ENCODE results near the gene SLC2A5. TPM values are rescaled to one million over a fixed set of nuclear protein-coding genes. Genes with fewer than 3 reads are reported as not detected.

The SLC2A5 gene
- total and polyA plus RNA-seq, 9 of the 15 experiments (the other 6 are each of a cell fraction or from before 2014, with no cell fraction given) = 0.08 TPM; not detected in 8

GRCh38 chr1:9097947-9098705 is 28.7 kb upstream of the SLC2A5 start (continued):
- TF ChIP-seq POU5F1 (IDR thresholded peaks at IDR 0.05; ENCODE audit: borderline replicate concordance, low read depth, low read length, partially characterized antibody) (no peak), ERF (CRISPR knock-in tag; IDR thresholded peaks at IDR 0.05) (no peak), NFATC3 (IDR thresholded peaks at IDR 0.05) (no peak), ZNF311 (CRISPR knock-in tag; IDR thresholded peaks at IDR 0.05) (no peak), RFX5 (IDR thresholded peaks at IDR 0.05; ENCODE audit: low read depth, low read length) (no peak), MECOM (CRISPR knock-in tag; IDR thresholded peaks at IDR 0.05) (no peak)

GRCh38 chr1:9095818-9096217 is 26.4 kb upstream of the SLC2A5 start:
- Histone ChIP-seq H3K79me2 (ENCODE audit: control insufficient read depth, insufficient read depth, low read length) (no peaks in the 10 kb centered on the region), H3K9me3 (replicated peaks; ENCODE audit: control insufficient read depth, insufficient read depth, low read depth, low read length) (peaks cover 5% of the 10 kb centered on the region), H3K4me3 (no peak overlapping the region), H3K27me3 (ENCODE audit: control insufficient read depth in 2 of 2, insufficient read depth in 2 of 2, low read length in 2 of 2) (peaks cover 16 to 43% of the 10 kb centered on the region in 2 experiments; a peak in 3 of 5 replicates), H3K9ac (ENCODE audit: insufficient read depth in 1 of 2, low read depth in 2 of 2, low read length in 2 of 2) (no peak overlapping the region), H3K4me1 (replicated peaks in 1 of 2; ENCODE audit: control insufficient read depth in 2 of 2, insufficient read depth in 2 of 2, low read length in 2 of 2) (no peaks in the 10 kb centered on the region; a peak in 1 of 5 replicates), H4K20me1 (replicated peaks; ENCODE audit: control insufficient read depth, insufficient read depth, low read length) (no peaks in the 10 kb centered on the region), H3K4me2 (ENCODE audit: insufficient read depth, low read length) (no peak overlapping the region), H3K9me1 (ENCODE audit: control insufficient read depth, insufficient read depth, low read length) (no peaks in the 10 kb centered on the region), H2AFZ (ENCODE audit: low read depth, low read length) (no peak overlapping the region), H3K36me3 (ENCODE audit: control insufficient read depth, insufficient read depth, low read length) (no peaks in the 10 kb centered on the region), H3K27ac (ENCODE audit: extremely low read depth, low read depth, low read length) (no peak overlapping the region)
- in situ Hi-C loops (cut with MboI) = loop anchor here (5.0 kb wide), 1 partner anchor 79 kb away; no protein-coding TSS in a partner anchor
- CTCF ChIA-PET (ENCODE audit: low intra/inter-chr PET ratio) = no interaction called here
- intact Hi-C loops (cut with micrococcal nuclease) = no loop called here
- BruUV-seq (replicated peaks) = no TSS peak
- DNase-seq (ENCODE audit: extremely low read depth in 1 of 4, low spot score in 3 of 4) = no peak
- no peak for ATAC-seq
- POLR2A ChIA-PET = interaction anchor here (0.7 kb wide), 1 partner anchor 45 kb away, joined by 3 read pairs; no protein-coding TSS in a partner anchor
- no peak for FAIRE-seq
- WGBS (ENCODE audit: insufficient coverage, low coverage, missing lambda C conversion rate) = 0% methylated on average over 2 of the region's 2 CpGs
- TF ChIP-seq PHB (CRISPR knock-in tag; IDR thresholded peaks at IDR 0.05) = no peak
- peak; percentile 89; the same call in 1 of the 2 replicates for TF ChIP-seq ZNF280B (CRISPR knock-in tag; IDR thresholded peaks at IDR 0.05)
- TF ChIP-seq THRAP3 (IDR thresholded peaks at IDR 0.05; ENCODE audit: borderline replicate concordance) = no peak
- TF ChIP-seq TRIM25 (IDR thresholded peaks at IDR 0.05; ENCODE audit: borderline replicate concordance) = no peak
- no peak for TF ChIP-seq NBN (IDR thresholded peaks at IDR 0.05; ENCODE audit: low read depth)
- TF ChIP-seq KLF1 (tag; IDR thresholded peaks at IDR 0.05) = no peak
- TF ChIP-seq GTF2B (IDR thresholded peaks at IDR 0.05; ENCODE audit: extremely low read depth, insufficient read length) = no peak
- no peak for TF ChIP-seq SMC3 (conservative IDR thresholded peaks at IDR 0.05; ENCODE audit: insufficient read depth, low read depth, low read length)
- no peak for TF ChIP-seq FOXK1 (CRISPR knock-in tag; IDR thresholded peaks at IDR 0.05; ENCODE audit: borderline replicate concordance)
- TF ChIP-seq SRSF9 (IDR thresholded peaks at IDR 0.05; ENCODE audit: borderline replicate concordance, low read depth, low read length) = no peak
- no peak for TF ChIP-seq ZNF507 (tag; conservative IDR thresholded peaks at IDR 0.05)
- 0 out of 3 replicates have a peak, but pooled peaks of 1 of the 2 experiments have one; percentile 34 for TF ChIP-seq CBX3 (IDR thresholded peaks at IDR 0.05; ENCODE audit: borderline replicate concordance in 1 of 2, low read length in 2 of 2)
